Stimulated activated CD4-positive, alpha-beta T cell treated with anti-CD3 and anti-CD28 coated beads, TNF-alpha, amount 100 ng/mL, for 1 hour (primary cell): ENCODE data around the gene NOXA1.
"Not testable (repeated sequence)": the region's sequence is repeated elsewhere in the genome, so short reads cannot be mapped to it uniquely, and the experiment has no call there.

Experiments used
- DNase-seq, 3 donors: peaks; one replicate each; pipeline ENCODE4 v3.0.0-alpha.2; 2020; ENCODE audit warnings: low read depth in 3 of 3, low spot score in 1 of 3

Gene NOXA1

DNA sequence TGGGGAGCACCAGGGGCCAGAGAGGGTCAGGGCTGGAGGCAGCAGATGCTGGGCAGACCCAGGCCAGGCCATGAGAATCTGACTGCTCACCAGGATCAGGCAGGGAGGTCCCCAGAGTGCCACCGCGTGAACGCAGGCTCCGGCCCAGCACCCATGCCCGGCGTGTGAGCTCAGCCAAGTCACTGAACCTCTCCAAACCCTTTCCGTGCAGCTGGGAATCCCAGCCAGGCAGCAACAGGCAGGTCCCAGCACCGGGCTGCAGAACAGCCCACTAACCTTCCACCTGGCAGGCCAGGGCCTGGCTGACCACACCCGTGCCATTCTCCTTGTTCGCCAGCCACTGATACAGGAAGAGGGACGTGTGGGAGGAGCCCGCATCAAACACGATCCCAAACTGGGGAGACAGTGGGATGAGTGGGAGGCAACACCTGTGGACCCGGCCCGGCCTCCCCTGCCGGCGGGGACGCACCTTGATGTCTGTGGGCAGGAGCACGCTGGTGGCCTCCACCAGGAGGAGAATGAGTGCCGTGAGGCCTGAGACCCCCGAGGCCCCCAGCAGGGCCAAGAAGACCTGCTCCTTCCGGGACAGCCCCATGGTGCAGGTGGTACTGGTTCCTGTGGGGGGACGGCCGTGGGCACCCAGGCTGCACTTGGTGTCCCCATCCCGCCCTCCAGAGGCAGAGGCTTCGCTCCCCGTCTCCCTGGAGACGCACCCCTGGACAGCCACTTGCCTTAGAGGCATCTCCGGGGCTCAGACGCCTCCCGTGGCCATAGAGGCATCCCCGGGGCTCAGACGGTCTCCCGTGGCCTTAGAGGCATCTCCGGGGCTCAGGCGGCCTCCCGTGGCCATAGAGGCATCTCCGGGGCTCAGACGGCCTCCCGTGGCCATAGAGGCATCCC is 14.7 kb downstream of the NOXA1 start:
- no peak for DNase-seq

DNA sequence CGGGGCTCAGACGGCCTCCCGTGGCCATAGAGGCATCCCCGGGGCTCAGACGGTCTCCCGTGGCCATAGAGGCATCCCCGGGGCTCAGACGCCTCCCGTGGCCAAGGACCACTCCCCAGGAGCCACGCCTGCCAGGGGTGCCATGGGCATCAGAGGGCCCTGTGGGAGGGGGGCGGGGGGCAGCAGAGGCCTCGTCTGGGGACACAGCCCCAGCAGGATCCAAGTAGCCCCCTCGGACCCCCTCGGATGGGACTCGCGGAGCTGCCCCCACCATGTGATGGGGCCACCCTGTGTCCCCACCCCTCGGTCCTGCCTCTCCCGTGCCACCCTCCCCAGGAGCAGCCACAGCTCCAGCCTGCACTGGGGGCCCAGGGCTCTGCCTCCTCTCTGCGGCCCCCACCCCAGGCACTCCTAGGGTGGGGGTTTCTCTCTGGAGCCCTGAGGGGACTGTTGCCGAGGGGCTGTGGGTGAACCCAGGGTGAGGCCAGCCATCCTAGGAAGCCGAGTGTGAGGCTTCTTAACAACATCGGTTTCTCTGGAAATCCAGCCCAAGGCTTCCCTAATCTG is 15.5 kb downstream of the NOXA1 start:
- DNase-seq: no peak

DNA sequence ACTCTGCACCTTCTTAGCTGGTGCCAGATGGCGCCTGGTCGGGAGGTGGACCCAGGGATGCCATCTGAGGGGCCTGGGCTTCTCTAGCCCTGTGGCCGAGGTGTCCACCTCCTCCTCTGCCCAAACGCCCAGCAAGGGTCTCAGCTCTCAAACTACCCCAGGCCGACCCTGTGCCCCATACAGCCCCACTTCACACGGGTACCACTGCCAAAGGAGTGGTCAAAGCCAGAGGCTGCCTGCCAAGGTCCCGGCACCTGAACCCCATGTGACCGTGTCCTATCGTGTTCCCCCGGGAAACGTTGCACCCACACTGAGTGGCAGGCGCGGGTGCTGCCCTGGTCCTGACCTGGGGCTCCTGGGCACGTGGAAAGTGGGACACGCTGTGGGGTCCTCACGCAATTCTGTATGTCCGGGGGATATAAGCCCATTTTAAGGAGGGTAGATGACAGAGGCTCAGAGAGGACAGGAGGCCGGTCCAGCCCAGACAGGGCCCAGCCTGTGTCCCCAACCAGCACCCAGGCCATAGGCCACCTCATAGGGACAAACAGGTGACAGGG is 16.0 kb downstream of the NOXA1 start:
- no peak for DNase-seq

DNA sequence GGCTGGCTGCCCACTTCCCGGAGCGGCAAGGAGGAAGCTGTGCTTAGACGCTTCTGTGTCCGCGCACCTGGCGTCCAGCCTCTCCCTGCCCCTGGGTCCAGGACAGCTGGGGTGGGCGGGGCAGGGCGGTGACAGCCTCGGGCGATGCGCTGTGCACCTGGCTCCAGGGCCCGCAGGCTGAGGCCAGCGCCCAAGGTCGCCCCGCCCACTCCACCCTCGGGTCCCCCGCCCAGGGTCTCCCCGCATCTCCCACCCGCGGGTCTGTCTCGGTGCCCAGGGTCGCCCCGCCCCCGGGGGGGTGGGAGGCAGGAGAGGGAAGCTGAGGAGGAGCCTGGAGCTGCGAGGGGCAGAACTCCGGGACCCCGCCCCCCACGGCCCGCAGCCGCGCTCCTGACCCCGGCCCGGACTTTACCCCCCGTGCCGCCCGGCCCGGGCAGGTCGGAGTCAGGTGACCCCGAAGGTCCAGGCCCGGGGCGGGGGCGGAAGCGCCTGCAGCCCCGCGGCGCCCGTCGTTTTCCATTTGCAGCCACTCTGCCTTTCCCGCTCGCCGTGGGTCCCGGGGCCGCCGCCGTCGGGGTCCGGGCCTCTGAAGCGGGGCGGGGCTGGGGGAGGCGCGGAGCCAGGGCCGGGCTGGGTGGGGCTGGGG is 18.2 kb downstream of the NOXA1 start, which contains the start of gene ENTPD8:
ENTPD8 (minus strand) TSS at position 69 of the 646 bp plus-strand sequence. CDS start 3,072 bp downstream, outside the sequence.
- DNase-seq: no peak

DNA sequence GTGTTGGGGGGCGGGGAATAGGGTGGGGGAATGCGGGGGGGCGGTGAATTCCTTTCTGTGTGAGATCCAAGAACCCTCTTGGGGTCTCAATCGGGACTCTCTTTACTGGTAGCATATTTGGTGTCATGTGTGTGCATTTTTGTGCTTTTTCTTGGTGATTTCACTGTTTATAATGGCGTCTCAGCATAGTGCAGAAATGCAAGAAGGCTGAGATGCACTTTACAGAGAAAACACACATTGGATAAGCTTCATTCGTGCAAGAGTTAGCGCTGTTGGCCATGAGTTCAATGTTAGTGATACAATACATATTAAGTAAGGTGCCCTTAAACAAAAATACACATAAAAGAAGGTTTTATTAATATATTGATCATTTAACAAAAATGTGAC is 18.7 kb downstream of the NOXA1 start:
- DNase-seq: no peak

DNA sequence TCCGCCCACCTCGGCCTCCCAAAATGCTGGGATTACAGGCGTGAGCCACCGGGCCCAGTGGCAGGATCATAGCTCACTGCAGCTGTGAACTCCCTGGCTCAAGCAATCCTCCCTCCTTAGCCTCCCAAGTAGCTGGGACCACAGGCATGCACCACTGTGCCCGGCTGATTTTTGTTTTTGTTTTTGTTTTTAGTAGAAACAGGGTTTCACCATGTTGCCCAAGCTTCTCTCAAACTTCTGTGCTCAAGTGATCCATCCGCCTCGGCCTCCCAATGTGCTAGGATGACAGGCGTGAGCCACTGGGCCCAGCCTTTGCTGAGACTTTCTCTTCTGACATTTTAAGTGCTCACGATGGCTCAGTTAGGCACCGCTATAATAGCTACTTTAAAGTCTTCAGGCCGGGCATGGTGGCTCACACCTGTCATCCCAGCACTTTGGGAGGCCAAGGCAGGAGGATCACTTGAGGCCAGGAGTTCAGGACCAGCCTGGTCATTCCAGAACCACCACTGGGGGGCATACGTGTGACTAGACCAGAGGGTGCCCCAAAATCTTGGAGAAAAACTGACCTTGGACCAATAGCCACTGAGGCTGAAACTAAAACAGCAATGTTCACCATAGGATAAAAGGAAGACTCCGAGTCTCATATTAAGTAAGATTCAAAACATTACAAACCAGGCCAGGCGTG is 21.1 kb downstream of the NOXA1 start:
- no peak for DNase-seq

DNA sequence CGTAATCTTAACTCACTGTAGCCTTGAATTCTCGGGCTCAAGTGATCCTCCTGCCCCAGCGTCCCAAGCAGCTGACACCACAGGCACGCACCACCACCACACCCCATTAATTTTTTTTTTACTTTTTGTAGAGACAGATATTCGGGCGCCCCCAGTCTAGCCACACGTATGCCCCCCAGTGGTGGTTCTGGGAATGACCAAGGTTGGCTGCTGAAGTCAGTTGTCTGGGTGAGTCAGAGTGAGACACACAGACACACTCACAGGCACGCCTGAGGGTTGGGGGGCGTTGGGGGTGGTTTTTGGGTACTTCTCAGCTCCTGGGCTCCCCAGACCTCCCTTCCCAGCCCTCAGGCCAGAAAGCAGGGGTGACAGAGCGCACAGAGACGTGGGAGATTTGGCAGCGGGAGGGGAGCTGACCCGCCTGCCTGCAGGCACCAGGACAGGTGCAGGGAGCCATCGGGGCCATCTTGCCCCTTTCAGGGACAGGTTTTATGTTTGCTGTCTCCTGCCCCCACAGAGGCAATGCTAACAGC is 22.1 kb downstream of the NOXA1 start:
- peak; percentile 49 to 85 (median 65) for DNase-seq

DNA sequence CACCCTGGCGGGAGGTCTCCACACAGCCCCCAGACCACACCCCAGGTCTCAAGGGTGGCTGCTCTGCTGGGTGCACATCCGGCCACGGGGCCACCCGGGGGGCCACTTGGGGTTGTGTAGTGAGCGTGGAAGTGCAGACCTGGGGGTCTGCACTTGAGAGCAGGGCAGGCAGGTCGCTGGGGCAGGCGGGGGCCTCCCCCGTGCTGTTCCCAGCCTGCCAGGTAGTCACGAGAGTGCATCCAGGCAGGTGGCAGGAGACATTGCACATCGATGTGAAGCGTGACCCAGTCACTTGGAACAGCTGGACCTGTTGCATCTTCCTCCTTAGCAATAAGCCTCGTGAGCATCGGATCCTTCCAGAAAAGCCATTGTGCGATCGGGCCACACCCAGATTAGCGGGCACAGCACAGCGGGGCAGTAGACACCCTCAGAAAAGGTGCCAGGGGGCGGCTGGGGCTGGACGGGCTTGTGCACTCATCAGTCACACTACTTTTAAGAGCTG is 22.8 kb downstream of the NOXA1 start:
- no peak for DNase-seq

DNA sequence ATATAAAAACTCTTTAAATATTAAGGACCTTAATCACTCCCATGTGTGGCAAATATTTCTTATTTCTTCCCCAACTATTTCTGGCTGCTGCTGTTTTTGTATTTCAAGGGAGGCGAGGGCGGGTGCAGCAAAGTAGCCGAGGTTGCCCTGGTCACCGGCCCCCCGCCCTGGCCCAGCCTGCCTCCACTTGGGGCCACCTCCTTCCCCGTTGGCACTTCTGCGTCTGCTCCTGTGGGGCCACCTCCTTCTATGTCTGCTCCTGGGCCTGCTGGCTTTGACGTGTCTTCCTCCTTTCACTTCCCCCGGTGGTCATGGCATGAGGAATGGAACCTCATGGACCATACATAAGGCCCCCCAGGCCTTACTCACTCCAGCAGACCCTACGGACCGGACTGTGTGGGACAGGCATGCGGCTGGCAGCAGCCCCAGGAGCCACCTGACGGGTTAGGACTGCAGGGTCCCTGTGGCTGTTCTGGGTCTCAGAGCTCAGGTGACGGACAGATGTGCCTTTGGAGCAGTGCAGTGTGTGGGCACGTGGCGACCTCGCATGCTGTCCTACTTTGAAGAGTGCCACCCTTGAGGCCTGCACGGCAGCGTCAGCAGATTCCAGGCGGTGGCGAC is 23.8 kb downstream of the NOXA1 start:
- DNase-seq: no peak

DNA sequence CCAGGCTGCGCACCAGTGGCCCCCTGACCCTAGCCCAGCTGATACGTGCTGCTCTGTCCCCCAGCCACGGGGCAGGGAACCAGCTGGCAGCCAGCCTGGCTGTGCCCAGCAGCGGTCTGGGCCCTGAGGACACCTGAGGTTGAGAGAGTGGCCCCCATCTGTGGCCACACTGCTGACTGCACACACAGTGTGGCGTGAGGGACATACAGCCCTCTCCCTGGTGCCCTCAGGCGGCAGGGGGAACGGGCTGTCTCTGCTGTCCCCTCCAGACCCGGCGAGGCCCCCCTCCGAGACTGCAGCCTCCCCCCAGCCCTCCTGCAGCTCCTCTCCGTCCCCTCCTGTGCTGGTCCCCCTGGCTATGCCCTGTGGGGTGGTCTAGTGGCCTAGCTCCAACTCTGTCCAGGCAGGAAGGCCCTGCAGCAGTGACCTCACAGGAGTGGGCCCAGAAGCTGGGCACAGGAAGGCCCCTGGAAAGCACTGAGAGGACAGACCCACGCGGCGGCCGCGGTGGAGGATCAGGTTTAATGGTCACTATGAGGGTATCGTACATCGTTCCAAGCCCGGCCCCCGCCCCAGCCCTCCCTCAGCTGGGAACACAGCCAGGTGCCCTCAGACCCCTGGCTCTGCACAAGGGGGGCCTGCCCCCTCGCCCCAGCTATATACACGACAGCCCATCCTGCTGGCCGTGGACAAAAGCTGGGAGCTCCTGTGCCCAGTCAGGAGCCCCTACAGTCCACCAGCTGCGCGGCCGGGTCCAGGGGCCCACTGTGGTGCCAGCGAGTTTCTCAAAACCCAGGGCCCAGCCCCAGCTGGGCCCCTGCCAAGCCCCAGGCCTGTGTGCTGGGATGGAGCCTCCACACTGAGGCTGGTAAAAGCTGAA is 24.8 kb downstream of the NOXA1 start:
- no peak for DNase-seq

DNA sequence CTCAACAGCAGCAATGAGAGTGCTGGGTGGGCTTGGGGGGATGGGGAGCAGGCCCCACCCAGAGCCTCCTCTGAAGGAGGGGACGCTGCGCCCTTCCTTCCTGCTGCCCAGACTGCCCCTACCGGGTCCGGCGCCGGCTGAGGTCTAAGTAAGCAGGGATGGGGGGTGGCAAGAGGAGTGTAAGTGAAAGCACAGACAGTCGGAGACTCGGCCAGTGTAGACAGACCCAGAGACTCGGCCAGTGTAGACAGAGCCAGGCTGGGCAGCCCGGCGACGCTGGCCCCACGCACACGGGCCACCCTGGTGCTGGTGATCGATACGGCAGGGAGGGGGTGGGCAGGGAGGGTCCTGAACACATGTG is 25.4 kb downstream of the NOXA1 start:
- no peak for DNase-seq

DNA sequence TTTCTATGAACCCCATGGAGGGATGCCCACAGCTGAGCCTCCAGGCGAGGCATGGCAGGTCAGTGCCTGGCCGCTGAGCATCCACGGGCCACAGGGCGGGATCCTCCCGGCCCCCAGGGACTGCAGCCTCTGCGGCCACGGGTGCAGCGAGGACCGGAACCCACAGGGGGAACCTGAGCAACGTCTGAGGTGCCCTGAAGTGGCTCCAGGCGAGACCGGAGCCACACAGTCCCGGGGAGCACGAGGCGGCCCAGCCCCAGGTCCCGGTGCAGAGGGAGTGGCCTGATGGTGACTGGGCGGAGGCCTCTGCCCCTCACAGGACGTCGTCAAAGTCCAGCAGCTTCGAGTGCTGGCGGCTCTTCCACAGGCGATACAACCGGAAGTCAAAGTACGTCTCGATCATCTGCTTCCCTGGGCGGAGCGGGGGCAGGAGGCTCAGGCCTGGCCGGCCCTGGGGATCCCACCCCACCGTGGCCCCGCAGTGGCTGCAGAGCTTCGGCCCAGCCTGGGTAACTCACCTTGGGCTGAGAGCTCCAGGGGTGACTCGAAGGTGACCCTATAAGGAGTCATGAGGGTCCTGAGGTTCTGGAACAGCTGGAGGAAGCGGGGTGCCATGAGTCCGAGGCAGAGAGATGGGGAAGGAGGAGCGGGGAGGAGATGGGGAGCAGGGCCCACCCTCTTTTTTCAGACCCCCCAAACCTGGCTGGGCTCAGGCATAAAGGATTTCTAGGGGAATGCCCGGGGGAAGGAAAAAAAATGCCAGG is 26.1 kb downstream of the NOXA1 start:
- DNase-seq: no peak

DNA sequence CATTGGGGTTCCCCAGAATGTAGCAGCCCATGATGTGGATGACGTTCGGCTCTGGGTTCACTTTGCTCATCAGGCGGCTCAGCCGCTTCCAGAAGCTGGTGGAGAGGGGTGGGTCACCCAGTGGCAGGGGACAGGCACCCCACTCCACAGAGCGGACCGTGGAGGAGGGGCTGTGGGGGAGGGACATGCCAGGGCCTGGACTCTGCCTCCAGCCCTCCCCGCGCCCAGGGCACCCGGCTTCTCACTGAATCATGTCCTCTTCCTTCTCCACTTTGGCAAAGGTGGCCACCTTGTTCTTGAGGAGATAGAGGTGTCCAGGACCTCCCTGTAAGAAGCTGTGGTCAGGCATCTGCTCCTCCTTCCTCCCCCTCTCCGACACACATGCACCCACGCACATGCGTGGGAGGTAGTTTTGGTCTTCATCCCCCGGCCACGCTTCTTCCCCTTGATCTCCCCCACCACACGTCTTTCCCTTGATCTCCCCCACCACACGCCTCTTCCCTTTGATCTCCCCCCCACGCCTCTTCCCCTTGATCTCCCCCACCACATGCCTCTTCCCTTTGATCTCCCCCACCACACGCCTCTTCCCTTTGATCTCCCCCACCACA is 26.8 kb downstream of the NOXA1 start:
- no peak for DNase-seq

DNA sequence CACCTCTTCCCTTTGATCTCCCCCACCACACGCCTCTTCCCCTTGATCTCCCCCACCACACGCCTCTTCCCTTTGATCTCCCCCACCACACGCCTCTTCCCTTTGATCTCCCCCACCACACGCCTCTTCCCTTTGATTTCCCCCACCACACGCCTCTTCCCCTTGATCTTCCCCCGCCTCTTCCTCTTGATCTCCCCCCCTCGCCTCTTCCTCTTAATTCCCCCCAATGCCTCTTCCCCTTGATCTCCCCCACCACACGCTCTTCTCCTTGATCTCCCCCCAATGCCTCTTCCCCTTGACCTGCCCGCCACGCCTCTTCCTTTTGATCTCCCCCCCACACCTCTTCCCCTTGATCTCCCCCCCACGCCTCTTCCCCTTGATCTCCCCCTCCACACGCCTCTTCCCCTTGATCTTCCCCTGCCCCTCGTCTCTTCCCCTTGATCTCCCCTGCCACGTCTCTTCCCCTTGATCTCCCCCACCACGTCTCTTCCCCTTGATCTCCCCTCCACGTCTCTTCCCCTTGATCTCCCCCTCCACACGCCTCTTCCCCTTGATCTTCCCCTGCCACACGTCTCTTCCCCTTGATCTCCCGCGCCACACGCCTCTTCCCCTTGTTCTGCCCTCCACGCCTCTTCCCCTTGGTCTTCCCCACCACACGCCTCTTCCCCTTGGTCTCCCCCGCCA is 27.5 kb downstream of the NOXA1 start:
- not testable (repeated sequence) for DNase-seq

DNA sequence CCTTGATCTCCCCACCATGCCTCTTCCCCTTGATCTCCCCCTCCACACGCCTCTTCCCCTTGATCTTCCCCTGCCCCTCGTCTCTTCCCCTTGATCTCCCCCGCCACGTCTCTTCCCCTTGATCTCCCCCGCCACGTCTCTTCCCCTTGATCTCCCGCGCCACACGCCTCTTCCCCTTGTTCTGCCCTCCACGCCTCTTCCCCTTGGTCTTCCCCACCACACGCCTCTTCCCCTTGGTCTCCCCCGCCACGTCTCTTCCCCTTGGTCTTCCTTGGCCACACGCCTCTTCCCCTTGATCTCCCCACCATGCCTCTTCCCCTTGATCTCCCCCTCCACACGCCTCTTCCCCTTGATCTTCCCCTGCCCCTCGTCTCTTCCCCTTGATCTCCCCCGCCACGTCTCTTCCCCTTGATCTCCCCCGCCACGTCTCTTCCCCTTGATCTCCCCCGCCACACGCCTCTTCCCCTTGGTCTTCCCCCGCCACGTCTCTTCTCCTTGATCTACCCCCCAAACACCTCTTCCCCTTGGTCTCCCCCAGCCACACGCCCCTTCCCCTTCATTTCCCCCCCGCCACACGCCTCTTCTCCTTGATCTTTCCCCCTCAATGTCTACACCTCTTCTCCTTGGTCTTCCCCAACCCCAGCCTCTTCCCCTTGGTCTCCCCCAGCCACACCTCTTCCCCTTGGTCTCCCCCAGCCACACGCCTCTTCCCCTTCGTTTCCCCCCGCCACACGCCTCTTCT is 28.2 kb downstream of the NOXA1 start:
- DNase-seq: not testable (repeated sequence)

DNA sequence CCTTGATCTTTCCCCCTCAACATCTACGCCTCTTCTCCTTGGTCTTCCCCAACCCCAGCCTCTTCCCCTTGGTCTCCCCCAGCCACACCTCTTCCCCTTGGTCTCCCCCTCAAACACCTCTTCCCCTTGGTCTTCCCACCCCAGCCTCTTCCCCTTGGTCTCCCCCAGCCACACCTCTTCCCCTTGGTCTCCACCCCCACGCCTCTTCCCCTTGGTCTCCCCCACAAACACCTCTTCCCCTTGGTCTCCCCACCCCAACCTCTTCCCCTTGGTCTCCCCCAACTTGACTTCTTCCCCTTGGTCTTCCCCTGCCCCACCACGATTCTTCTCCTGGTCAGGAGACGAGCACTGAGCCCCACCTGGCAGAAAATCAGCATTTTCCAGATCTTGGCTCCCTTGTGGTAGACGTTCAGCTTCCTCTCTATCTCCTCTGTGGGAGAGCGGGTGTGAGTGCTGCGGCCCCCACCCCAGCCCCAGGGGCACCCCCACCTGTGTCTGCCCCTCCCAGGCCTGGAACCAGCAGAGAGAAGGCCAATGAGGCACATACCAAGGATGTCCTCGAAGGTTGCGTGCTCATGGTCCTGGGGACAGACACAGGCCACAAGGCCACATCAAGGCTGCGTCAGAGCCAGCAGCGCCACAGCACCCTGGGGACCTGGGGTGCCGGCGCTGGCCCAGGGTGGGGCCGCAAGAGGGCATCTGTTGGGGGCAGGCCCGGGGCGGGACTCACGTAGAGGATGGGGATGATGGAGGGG is 29.0 kb downstream of the NOXA1 start:
- no peak for DNase-seq
